ENCODE measurements around the gene DENND4C. TPM values are rescaled to one million over a fixed set of nuclear protein-coding genes. Genes with fewer than 3 reads are reported as not detected.

Gene DENND4C
- total RNA-seq, 2 experiments from 2014 or later, result 18.8 to 28.6 TPM

DNA sequence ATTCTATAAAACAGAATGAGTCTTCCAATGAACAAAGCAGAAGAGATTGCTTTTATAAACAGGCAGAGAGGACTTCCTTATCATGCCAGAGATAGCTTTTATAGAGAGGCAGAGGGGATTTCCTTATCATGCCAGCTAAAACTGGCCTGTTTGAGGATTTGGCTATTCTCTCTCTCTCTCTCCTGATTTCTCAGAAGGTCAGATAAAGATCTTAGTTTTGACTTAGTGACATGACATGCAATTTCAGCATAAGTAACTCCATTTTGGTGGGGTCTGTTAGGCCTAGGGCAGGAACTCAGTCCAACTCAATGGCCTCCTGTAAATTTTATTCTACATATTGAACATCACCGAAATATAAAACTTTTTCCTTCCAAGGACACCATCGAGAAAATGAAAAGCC, 31.5 kb upstream of the DENND4C start:
- no peak overlapping the region for H3K4me2 ChIP-seq (ENCODE audit: low read length)
- no peaks in the 10 kb centered on the region for H4K20me1 ChIP-seq (ENCODE audit: insufficient read depth, low read length)
- H3K4me3 ChIP-seq (ENCODE audit: low read depth, low read length, poor library complexity, severe bottlenecking), result no peak overlapping the region
- POLR2A ChIA-PET, result interaction anchor here (0.6 kb wide), 1 partner anchor 242 kb away, joined by 4 read pairs; no protein-coding TSS in a partner anchor
- H2AFZ ChIP-seq (ENCODE audit: low read length), result no peak overlapping the region
- BruUV-seq (replicated peaks), result no TSS peak
- intact Hi-C loops (cut with micrococcal nuclease; ENCODE audit: unreplicated experiment), result no loop called here
- no peaks in the 10 kb centered on the region for H3K36me3 ChIP-seq (ENCODE audit: insufficient read depth, low read length)
- H3K79me2 ChIP-seq (ENCODE audit: insufficient read depth, low read depth, low read length), result no peaks in the 10 kb centered on the region
- no peaks in the 10 kb centered on the region for H3K9me3 ChIP-seq (ENCODE audit: low read length)
- H3K9me2 ChIP-seq (ENCODE audit: insufficient read depth, low read length), result no peaks in the 10 kb centered on the region
- CTCF ChIA-PET (ENCODE audit: unreplicated experiment), result no interaction called here
- H3K4me1 ChIP-seq (ENCODE audit: insufficient read depth, low read length, poor library complexity, severe bottlenecking), result no peaks in the 10 kb centered on the region
- TF ChIP-seq, protein P1, sequence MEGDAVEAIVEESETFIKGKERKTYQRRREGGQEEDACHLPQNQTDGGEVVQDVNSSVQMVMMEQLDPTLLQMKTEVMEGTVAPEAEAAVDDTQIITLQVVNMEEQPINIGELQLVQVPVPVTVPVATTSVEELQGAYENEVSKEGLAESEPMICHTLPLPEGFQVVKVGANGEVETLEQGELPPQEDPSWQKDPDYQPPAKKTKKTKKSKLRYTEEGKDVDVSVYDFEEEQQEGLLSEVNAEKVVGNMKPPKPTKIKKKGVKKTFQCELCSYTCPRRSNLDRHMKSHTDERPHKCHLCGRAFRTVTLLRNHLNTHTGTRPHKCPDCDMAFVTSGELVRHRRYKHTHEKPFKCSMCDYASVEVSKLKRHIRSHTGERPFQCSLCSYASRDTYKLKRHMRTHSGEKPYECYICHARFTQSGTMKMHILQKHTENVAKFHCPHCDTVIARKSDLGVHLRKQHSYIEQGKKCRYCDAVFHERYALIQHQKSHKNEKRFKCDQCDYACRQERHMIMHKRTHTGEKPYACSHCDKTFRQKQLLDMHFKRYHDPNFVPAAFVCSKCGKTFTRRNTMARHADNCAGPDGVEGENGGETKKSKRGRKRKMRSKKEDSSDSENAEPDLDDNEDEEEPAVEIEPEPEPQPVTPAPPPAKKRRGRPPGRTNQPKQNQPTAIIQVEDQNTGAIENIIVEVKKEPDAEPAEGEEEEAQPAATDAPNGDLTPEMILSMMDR (conservative IDR thresholded peaks at IDR 0.05; ENCODE audit: low read length), result no peak
- H3K27ac ChIP-seq (ENCODE audit: low read depth, low read length, poor library complexity, severe bottlenecking), result no peak overlapping the region
- no peak for DNase-seq (ENCODE audit: low spot score)

DNA sequence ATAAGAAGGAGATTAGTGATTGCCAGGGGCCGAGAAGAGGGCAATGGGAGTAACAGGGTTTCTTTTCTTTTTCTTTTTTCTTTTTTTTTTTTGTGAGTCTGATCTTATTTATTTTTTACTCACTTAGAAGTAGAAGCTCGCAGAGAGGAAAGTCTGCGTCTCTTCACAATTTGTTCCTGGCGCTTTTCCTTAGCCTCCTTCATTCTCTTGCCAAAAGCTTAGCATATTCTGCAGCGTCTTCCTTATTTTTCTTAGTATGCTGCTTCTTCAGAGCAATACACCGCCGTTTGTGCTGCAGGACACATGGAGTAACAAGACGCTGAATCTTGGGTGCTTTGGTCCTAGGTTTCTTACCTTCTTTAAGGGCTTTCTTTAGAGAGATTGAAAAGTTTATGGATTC, 30.3 kb upstream of the DENND4C start:
- BruUV-seq (replicated peaks), result no TSS peak
- intact Hi-C loops (cut with micrococcal nuclease; ENCODE audit: unreplicated experiment), result no loop called here

More for the DNA sequence above, 30.3 kb upstream of the DENND4C start:
- no peaks in the 10 kb centered on the region for H3K79me2 ChIP-seq (ENCODE audit: insufficient read depth, low read depth, low read length)
- DNase-seq (ENCODE audit: low spot score), result no peak
- TF ChIP-seq EZH2phosphoT487 (IDR thresholded peaks at IDR 0.05; ENCODE audit: borderline replicate concordance, low read depth, low read length), result no peak
- TF ChIP-seq, protein P1 (conservative IDR thresholded peaks at IDR 0.05; ENCODE audit: low read length), result no peak
- H4K20me1 ChIP-seq (ENCODE audit: insufficient read depth, low read length), result no peaks in the 10 kb centered on the region
- H3K9me2 ChIP-seq (ENCODE audit: insufficient read depth, low read length), result no peaks in the 10 kb centered on the region
- no peak overlapping the region for H3K27ac ChIP-seq (ENCODE audit: low read depth, low read length, poor library complexity, severe bottlenecking)
- CTCF ChIA-PET (ENCODE audit: unreplicated experiment), result no interaction called here
- H3K9me3 ChIP-seq (ENCODE audit: low read length), result no peaks in the 10 kb centered on the region
- no peak overlapping the region for H3K4me2 ChIP-seq (ENCODE audit: low read length)
- H3K36me3 ChIP-seq (ENCODE audit: insufficient read depth, low read length), result no peaks in the 10 kb centered on the region
- no peak overlapping the region for H2AFZ ChIP-seq (ENCODE audit: low read length)
- H3K4me3 ChIP-seq (ENCODE audit: low read depth, low read length, poor library complexity, severe bottlenecking), result no peak overlapping the region
- no peaks in the 10 kb centered on the region for H3K4me1 ChIP-seq (ENCODE audit: insufficient read depth, low read length, poor library complexity, severe bottlenecking)
- POLR2A ChIA-PET, result interaction anchor here (0.6 kb wide), 1 partner anchor 757 kb away, joined by 4 read pairs; no protein-coding TSS in a partner anchor
